Hepatocyte (in vitro differentiated cells): Measurements from ENCODE around the gene EID3. TPM values are rescaled to one million over a fixed set of nuclear protein-coding genes. Genes with fewer than 3 reads are reported as not detected.

Experiments used
- DNase-seq: peaks from one replicate; pipeline ENCODE4 v3.0.0-alpha.2; 2016; ENCODE audit warnings: low spot score
- H2AFZ ChIP-seq: fragments of 200-600 bp; sonication (generic); 2 replicates; pipeline ENCODE4 v1.6.0; 2016; ENCODE audit warnings: antibody characterized with exemption, mild to moderate bottlenecking
- H3K27ac ChIP-seq: fragments of 200-600 bp; sonication (generic); 2 replicates; pipeline ENCODE4 v1.5.1; 2016; ENCODE audit warnings: mild to moderate bottlenecking
- H3K27me3 ChIP-seq: fragments of 200-600 bp; sonication (generic); 2 replicates; pipeline ENCODE4 v1.6.1; 2016
- H3K36me3 ChIP-seq: fragments of 200-600 bp; sonication (generic); replicated peaks from 2 replicates; pipeline ENCODE4 v1.5.1; 2016; ENCODE audit warnings: low read depth; ENCODE audit not compliant: insufficient read depth
- H3K4me1 ChIP-seq: fragments of 200-600 bp; sonication (generic); 2 replicates; pipeline ENCODE4 v1.5.1; 2016; ENCODE audit warnings: mild to moderate bottlenecking, moderate library complexity; ENCODE audit not compliant: insufficient read depth
- H3K4me2 ChIP-seq: fragments of 200-600 bp; sonication (generic); 2 replicates; pipeline ENCODE4 v1.6.0; 2016
- H3K4me3 ChIP-seq: fragments of 200-600 bp; sonication (generic); 2 replicates; pipeline ENCODE4 v1.5.1; 2016; ENCODE audit warnings: mild to moderate bottlenecking
- H3K79me2 ChIP-seq: fragments of 200-600 bp; sonication (generic); 2 replicates; pipeline ENCODE4 v1.6.0; 2017; ENCODE audit warnings: mild to moderate bottlenecking
- H3K9me2 ChIP-seq: fragments of 200-600 bp; sonication (generic); replicated peaks from 2 replicates; pipeline ENCODE4 v1.6.0; 2017; ENCODE audit warnings: mild to moderate bottlenecking; ENCODE audit not compliant: insufficient read depth
- H3K9me3 ChIP-seq: fragments of 200-600 bp; sonication (generic); 2 replicates; pipeline ENCODE4 v1.5.1; 2016; ENCODE audit warnings: low read depth, mild to moderate bottlenecking
- H4K20me1 ChIP-seq: fragments of 200-600 bp; sonication (generic); 2 replicates; pipeline ENCODE4 v1.6.0; 2016; ENCODE audit warnings: mild to moderate bottlenecking; ENCODE audit not compliant: insufficient read depth, poor library complexity, severe bottlenecking
- EZH2 ChIP-seq: fragments of 200-600 bp; sonication (generic); IDR thresholded peaks from 2 replicates; pipeline ENCODE4 v1.6.1; 2016; ENCODE audit warnings: antibody characterized with exemption, mild to moderate bottlenecking, borderline replicate concordance
- EZH2phosphoT487 ChIP-seq: fragments of 200-600 bp; sonication (generic); IDR thresholded peaks from one replicate; pipeline ENCODE4 v1.6.1; 2018; ENCODE audit warnings: antibody characterized with exemption, mild to moderate bottlenecking, low read depth, moderate library complexity; ENCODE audit not compliant: unreplicated experiment, severe bottlenecking
- WGBS: methylation state at CpG from one replicate; pipeline ENCODE4 v1.1.6; 2016; ENCODE audit warnings: low lambda C conversion rate; ENCODE audit errors: missing lambda C conversion rate; 5-methylcytosine and 5-hydroxymethylcytosine counted together
- polyA plus RNA-seq: library from polyadenylated mRNA; unstranded; fragments of >200 nt; fragmentation: Nextera tagmentation; extraction: Ambion mirVana; gene quantifications from 2 replicates; pipeline ENCODE4 v1.2.1, GENCODE V29; 2016
- total RNA-seq: library from RNA; depleted of rRNA; stranded (reverse); fragments of >200 nt; gene quantifications from 2 replicates; pipeline ENCODE4 v1.2.3, GENCODE V29; 2014
- TF ChIP-seq, protein P1 (sequence below): fragments of 200-600 bp; sonication (generic); IDR thresholded peaks from 2 replicates; pipeline ENCODE4 v1.5.1; 2016; ENCODE audit warnings: antibody characterized with exemption, mild to moderate bottlenecking; ENCODE audit not compliant: poor library complexity

EID3 gene
- total and polyA plus RNA-seq, 2 experiments from 2014 or later, result 1.7 to 10.1 TPM

DNA sequence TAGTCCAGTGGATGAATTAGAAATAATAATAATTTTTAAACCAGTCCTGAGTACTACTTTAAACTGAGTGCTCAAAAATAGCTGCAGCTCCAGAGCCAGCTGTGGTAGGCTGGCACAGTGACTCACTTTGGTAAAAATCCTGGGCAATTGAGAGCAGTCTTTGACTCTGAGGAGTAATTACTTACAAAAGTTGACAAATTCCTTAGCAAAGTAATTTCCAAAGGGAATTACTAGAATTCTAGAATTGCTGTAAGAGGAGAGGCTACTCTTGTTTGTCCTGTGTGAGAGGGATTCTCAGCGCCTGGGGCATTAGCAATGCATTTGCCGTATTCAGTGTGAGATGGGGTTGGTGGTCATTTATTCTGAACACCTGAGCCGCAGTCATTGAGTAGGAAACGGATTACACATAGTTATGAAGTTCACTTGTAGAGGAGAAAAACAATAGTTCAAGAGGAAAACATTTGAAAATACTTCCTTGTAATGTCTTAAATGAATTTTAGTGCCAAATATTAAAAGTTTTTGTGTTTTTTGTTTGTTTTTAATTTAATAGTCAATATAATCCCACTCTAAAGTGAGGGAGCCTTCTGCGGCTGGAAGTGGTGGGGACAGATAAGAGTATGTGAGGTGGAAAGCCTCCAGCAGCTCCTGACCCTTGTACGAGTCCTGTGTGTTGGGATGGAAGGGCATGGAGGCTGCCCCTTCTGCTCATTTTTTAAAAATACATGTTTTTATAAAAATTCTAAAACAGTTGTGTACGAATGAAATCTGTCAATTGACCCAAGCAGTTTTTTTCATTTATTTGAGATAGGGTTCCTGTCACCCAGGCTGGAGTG, 41.9 kb downstream of the EID3 start:
- WGBS, result 88% methylated on average over 7 of the region's 7 CpGs
- H3K9me3 ChIP-seq, result no peaks in the 10 kb centered on the region
- H4K20me1 ChIP-seq, result no peaks in the 10 kb centered on the region
- no peak overlapping the region for H2AFZ ChIP-seq
- no peak overlapping the region for H3K4me3 ChIP-seq
- no peaks in the 10 kb centered on the region for H3K27me3 ChIP-seq
- no peaks in the 10 kb centered on the region for H3K79me2 ChIP-seq
- TF ChIP-seq EZH2 (no peak), EZH2phosphoT487 (no peak)
- TF ChIP-seq, protein P1, sequence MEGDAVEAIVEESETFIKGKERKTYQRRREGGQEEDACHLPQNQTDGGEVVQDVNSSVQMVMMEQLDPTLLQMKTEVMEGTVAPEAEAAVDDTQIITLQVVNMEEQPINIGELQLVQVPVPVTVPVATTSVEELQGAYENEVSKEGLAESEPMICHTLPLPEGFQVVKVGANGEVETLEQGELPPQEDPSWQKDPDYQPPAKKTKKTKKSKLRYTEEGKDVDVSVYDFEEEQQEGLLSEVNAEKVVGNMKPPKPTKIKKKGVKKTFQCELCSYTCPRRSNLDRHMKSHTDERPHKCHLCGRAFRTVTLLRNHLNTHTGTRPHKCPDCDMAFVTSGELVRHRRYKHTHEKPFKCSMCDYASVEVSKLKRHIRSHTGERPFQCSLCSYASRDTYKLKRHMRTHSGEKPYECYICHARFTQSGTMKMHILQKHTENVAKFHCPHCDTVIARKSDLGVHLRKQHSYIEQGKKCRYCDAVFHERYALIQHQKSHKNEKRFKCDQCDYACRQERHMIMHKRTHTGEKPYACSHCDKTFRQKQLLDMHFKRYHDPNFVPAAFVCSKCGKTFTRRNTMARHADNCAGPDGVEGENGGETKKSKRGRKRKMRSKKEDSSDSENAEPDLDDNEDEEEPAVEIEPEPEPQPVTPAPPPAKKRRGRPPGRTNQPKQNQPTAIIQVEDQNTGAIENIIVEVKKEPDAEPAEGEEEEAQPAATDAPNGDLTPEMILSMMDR, result no peak
- H3K36me3 ChIP-seq, result no peaks in the 10 kb centered on the region
- H3K9me2 ChIP-seq, result no peaks in the 10 kb centered on the region
- H3K4me1 ChIP-seq, result no peaks in the 10 kb centered on the region
- no peak overlapping the region for H3K4me2 ChIP-seq
- H3K27ac ChIP-seq, result no peak overlapping the region
- no peak for DNase-seq

DNA sequence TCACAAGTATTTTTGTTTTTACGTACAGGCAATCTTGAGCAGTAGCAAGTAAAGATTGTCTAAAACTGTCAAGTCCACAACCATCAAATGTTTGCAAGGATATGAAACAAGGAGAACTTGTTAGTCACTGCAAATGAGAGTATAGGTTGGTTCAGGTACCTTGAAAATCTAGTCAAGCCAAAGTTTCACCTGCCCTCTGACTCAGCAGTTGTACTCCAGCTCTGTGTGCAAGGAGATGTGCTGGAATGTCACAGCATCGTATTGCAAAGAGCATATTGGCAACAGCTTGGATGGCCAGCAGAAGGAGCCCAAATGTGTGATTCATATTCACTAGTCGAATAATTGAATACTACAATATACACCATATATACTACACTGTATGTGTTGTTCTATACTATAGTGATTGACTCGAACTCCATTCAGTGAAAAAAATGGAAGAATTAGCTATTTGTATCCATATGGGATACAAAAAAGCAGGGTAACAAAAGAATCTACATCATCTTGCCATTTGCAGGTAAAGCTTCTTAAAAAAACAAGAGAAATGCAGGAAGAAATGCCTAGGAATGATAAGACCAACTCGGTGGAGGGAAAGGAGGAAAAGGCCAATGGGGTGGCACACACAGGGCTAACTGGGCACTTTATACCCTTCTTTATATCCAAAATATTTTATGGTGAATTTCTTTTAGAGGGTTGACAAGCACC, 44.0 kb downstream of the EID3 start:
- H3K4me3 ChIP-seq, result no peak overlapping the region
- H3K9me2 ChIP-seq, result no peaks in the 10 kb centered on the region
- H3K4me1 ChIP-seq, result no peaks in the 10 kb centered on the region
- no peak overlapping the region for H3K27ac ChIP-seq
- no peak overlapping the region for H2AFZ ChIP-seq
- WGBS, result 87% methylated on average over 5 of the region's 5 CpGs
- no peaks in the 10 kb centered on the region for H4K20me1 ChIP-seq
- H3K79me2 ChIP-seq, result no peaks in the 10 kb centered on the region
- no peaks in the 10 kb centered on the region for H3K9me3 ChIP-seq
- H3K27me3 ChIP-seq, result no peaks in the 10 kb centered on the region
- no peak for DNase-seq
- H3K4me2 ChIP-seq, result no peak overlapping the region
- TF ChIP-seq EZH2phosphoT487, result no peak
- H3K36me3 ChIP-seq, result no peaks in the 10 kb centered on the region

DNA sequence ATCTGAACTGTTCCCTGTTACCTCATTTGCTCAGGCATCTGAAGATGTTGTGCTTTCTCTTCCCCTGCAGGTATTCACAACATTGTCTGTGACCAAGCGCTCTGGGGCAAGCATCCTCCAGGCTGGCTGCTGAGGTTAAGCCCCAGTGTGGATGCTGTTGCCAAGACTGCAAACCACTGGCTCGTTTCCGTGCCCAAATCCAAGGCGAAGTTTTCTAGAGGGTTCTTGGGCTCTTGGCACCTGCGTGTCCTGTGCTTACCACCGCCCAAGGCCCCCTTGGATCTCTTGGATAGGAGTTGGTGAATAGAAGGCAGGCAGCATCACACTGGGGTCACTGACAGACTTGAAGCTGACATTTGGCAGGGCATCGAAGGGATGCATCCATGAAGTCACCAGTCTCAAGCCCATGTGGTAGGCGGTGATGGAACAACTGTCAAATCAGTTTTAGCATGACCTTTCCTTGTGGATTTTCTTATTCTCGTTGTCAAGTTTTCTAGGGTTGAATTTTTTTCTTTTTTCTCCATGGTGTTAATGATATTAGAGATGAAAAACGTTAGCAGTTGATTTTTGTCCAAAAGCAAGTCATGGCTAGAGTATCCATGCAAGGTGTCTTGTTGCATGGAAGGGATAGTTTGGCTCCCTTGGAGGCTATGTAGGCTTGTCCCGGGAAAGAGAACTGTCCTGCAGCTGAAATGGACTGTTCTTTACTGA, 44.9 kb downstream of the EID3 start:
- no peak for DNase-seq
- no peak for TF ChIP-seq EZH2
- no peak for TF ChIP-seq EZH2phosphoT487
- TF ChIP-seq, protein P1, result no peak
- no peaks in the 10 kb centered on the region for H4K20me1 ChIP-seq
- no peaks in the 10 kb centered on the region for H3K9me2 ChIP-seq
- H3K9me3 ChIP-seq, result no peaks in the 10 kb centered on the region
- H3K4me2 ChIP-seq, result no peak overlapping the region
- no peaks in the 10 kb centered on the region for H3K27me3 ChIP-seq
- H3K27ac ChIP-seq, result no peak overlapping the region
- H2AFZ ChIP-seq, result no peak overlapping the region
- H3K4me1 ChIP-seq, result no peaks in the 10 kb centered on the region
- H3K36me3 ChIP-seq, result no peaks in the 10 kb centered on the region
- WGBS, result 98% methylated on average over 11 of the region's 11 CpGs
- no peaks in the 10 kb centered on the region for H3K79me2 ChIP-seq
- no peak overlapping the region for H3K4me3 ChIP-seq
